GM18507 (cell line): ENCODE measurements around the gene PODN.

Source experiments
- DNase-seq: peaks from one replicate; pipeline ENCODE4 v3.0.0; 2011; ENCODE audit warnings: low read depth; ENCODE audit not compliant: insufficient read length; ENCODE audit errors: extremely low spot score
- FAIRE-seq: peaks from 2 replicates; lab custom pipeline; 2011; peaks lifted over from hg19 to GRCh38; lab: Jason Lieb, UNC

Gene PODN

DNA sequence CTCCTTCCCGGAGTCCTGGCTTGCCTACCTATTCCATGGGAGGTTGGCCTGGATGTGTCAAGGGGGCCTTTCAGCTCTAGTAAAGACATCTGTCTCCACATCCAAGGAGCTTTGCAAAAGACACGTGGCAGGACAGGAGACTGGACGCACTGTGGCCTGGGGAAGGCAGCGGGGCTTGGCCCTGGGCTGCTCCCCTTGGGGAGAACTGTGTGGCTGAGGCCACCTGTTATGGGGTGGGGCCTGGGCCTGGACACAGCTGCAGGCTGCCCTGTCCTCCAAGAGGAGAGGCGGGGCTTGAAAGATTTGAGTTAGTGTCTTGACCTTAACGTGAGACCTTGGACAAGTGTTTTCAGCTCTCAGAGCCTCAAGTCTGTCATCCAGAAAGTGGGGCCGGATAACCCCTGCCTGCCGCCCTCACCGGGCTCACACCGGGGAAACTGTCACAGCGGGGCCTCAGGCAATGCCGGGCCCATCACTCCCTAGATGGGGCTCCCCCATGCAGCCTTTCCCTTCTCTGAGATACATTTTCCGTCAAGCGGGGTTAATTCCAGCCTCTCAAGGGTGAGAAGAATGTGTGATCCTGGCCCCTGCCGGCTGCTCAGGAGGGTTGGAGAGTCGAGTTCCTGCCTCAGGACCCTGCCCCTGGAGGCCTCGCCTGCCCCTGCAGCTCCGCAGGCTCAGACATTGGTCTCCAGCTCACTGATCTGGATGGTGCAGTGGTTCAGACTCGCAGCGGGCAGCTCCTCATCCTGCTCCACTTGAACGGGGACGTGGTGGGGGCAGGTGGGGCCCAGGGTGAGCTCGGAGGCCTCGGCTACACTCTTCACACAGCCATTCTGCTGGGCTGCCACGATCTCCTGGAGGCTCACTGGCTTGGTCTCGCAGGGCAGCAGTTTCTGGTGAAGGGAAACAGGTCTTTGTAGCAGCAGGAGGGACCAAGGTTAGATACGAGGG, 25.6 kb downstream of the PODN start:
- FAIRE-seq (no peak), DNase-seq (no peak)

- DNase-seq (no peak), FAIRE-seq (no peak)
Observed at GRCh38 chr1:53088616-53089300, 26.7 kb downstream of the PODN start.

DNA sequence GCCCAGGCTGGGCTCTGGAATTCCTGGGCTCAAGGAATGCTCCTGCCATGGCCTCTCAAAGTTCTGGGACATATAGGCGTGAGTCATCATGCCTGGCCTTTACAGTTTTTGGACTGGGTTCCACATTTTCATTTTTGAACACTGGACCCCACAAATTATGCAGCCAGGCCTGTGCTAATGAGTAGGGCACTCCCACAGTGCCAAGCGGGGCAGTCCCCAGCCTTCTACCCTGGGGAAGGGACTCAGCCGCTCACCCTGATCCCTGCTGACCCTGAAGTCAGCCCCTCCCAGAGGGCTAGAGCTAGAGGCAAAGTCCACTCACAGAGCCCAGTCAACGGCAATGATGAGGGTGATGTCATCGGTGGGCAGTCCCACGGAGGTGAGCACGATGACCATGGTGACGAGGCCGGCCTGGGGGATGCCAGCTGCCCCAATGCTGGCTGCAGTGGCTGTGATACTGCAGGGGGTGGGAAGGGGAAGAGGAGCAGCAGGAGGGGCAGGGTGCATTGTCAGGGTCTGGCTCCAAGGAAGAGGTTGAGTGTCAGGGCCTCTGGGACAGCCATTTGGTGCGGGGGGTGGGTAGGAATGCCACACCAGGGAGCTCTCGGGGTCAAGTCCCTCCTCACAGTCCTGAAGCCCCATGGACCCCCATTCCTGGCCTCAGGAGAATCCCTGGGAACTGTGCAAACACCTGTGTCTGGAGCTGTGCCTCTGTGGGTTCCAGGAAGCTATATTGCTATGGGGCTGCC, 27.6 kb downstream of the PODN start:
- no peak for DNase-seq
- FAIRE-seq = no peak

DNA sequence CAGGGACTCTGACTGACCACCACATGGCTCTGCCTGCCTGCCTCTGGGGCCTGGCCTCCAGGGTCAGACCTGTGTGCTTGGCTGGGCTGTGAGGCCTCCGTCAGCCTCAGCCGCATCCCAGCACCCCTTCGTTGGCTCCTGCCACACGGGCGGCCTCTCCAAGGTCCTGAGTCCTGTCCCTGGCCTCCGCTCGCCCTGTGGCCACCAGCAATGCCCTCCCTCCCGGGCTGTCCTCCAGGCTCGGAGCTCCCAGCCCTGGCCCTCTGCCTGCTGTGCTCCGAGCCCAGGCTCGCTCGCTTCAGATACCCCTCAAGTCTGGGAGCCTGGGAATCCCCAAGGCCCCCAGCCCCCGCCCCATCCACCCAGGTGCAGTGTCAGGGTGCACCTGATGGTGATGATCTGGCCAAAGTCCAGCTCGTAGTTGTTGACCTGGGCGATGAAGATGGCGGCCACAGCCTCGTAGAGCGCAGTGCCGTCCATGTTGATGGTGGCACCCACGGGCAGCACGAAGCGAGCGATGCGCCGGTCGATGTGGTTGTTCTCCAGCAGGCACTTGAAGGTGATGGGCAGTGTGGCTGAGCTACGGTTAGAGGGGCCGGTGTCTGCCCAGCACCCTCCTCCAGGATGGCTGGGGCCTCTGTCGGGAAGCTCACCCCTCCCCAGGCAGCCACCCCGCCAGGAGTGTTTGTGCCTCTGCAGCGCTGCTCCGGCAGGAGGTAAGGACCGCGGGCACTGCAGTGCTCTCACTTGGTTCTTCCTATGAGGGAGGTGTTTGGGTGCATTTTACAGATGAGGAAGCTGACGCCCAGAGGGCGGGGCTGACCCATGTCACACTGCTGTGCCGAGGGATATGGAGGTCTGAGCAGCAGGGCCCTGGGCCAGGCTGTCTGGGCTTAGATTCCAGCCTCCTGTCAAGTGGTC, 28.5 kb downstream of the PODN start:
- no peak for DNase-seq
- no peak for FAIRE-seq

DNA sequence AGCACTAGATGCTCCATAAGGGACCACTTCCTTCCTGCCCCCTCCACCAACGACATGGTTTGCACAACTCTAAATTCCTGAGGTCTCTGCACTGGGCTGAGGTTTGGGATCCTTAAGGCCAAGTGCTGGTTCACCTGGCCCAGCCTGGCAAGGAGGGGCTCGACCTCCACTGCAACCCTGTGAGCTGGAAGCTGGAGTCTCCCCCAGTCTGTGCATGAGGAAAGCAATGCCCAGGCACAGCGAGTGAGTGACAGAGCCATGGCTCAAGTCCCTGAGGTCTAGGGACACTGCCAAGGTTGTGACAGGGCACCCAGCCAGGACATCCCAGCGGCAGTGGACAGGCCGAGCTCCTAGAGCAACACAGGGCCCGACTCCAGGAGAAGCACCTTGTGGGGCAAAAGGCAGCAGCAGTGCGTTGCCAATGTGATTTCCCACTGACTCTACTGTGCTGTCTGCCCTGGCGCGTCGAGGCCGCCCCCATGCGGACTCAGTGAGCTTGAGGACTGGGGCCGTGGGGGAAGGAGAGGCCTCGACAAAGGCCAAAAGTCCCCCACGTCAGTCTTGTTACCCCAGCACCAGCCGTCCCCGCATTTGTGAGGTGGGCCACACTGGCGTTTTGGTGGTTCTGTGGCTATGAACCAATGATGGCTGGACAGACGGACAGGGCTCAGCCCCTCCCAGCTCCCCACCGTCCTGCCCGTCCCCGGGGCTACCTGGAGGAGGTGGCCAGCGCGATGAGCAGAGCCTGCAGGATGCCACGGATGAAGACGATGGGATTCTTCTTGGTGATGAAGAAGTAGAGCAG, 30.0 kb downstream of the PODN start:
- no peak for DNase-seq

GRCh38 chr1:53092659-53093450, 30.8 kb downstream of the PODN start:
- DNase-seq (no peak), FAIRE-seq (no peak)

More for the DNA sequence above, 30.0 kb downstream of the PODN start:
- no peak for FAIRE-seq

- DNase-seq (no peak), FAIRE-seq (no peak)
Observed at GRCh38 chr1:53093451-53093754, 31.4 kb downstream of the PODN start.

- no peak for FAIRE-seq
- no peak for DNase-seq
Observed at GRCh38 chr1:53093778-53094532, 31.9 kb downstream of the PODN start.

DNA sequence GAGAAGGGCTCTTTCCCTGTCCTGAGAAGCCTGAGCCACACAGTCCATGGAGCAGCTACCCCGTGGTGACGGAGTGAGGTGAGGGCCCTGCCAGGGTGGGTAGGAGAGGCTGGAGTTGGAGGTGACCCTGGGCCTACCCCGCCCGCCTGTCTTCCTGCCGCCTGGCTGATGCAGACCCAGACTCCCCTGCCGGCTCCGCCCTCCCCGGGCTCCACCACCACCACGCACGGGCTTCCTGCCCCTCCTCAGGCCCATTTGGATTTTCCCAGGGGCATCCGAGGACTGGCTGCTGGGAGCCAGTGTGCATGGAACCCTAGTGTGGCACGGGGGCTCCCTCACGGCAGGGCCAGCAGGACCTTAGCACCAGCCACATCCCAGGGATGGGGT, 32.5 kb downstream of the PODN start:
- FAIRE-seq = no peak
- no peak for DNase-seq

DNA sequence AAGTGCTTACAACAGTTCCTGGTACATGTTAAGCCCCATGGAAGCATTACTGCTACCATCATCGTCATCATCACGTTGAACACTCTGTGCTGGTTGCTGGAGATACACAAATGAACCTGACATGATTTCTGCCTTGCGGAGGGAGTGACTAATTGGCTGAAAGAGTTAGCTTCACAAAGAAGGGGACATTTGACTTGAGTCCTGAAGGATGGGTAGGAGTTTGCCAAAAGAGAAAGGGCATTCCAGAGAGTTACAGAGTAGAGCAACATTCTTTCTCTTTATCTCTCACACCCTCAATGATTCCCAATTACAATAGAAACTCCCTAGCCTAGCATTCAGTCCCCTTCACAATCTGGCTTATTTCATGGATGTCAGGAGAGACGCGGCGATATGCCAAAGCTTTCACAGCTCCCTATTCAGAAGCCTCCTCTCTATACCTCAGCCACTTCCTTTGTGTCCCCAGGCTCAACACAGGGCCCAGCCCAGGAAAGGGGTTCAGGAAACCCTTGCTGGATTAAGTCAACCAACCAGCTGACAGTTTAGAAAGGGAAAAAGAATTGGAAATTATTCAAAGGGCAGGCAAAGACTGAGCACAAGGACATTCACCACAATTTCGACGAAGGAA, 42.4 kb downstream of the PODN start:
- no peak for FAIRE-seq
- DNase-seq = no peak

- no peak for FAIRE-seq
- no peak for DNase-seq
Observed at GRCh38 chr1:53107090-53107489, 45.1 kb downstream of the PODN start.

GRCh38 chr1:53107570-53108322, 45.7 kb downstream of the PODN start:
- DNase-seq = no peak
- no peak for FAIRE-seq

DNA sequence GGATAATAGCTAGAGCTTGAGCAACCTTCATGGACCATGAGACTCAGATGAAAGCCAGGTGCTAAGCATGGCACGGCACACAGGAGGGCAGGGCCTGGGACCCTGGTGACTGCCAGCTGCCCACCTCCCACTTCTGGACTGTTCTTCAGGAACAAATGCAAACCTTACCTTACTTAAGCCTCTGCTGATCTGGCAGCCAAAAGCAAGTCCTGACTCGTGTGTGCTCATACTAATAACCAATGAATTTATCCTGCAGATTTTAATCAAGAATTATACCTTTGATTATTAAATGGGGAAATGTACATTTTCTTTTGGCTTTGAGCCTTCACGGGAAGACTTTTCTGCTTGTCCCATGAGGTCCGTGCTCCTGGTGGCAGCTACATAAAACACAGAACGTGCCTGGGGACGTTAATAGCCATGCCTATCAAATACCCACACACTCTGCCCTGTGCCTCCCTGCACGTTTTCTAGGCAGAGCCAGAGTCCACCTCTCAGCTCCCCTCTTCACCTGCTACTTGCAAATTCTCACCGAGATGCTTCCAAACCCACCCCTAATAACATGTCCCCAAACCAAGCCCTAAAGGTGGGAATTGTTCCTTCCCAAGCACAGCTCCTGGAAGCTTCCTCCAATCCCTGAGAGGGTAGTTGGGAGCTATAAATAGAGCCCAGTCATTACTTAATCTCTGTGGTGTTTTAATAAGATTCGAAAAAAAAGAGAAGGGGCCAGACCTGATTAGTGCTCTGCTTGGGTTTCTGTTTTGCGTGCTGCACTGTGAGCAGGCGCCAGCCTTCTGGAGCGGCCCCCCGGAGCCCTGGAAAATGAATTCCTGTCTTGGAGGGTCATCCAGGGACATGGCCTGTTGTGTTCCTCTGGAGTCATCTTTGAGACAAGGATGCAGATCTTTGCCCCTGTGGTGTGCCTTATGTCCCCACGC, 46.9 kb downstream of the PODN start:
- DNase-seq (no peak), FAIRE-seq (no peak)

DNA sequence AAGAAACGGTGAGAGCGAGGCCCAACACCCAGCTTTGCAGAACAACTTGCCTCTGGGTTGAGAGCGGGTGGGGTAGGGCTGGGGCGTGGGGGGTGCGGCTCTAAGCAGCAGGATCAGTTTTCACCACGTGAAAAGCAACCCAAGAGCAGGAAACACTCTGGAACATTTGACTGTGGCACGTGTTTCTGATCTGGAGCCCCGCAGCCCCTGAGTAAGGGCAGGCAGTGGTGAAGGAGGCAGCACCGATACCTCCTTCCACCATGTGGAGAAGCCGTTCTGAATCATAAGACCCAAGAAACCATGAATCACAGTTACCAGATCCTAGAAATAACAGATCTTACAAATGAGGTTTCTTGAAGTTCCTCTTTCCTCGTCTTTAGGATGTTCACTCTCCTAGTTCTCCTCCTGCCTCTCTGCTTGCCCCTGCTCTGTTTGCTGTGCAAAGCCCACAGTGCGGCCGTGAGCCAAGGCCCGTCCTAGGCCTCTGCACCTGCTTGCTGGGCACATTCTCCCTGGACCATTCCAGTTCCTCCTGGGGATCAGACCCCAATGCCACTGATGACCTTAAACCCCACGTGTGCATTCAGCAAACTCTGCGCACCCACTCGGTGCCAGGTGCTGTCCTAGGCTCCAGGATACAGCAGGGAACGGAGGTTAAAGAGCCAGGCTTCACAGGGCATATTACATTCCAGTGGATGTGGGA, 48.5 kb downstream of the PODN start:
- FAIRE-seq (no peak), DNase-seq (no peak)
